ES-I3 (cell line): ENCODE results near the gene LDB2.

ENCODE experiments used
- H3K36me3 ChIP-seq: 2 replicates; pipeline ENCODE4 v1.6.1; 2013; ENCODE audit warnings: mild to moderate bottlenecking, low read length, control low read depth, moderate library complexity; ENCODE audit not compliant: insufficient read depth
- H3K4me1 ChIP-seq: 2 replicates; pipeline ENCODE4 v1.6.1; 2013; ENCODE audit warnings: mild to moderate bottlenecking, control low read depth, low read length; ENCODE audit not compliant: insufficient read depth
- H3K9ac ChIP-seq: 2 replicates; pipeline ENCODE4 v1.6.1; 2013; ENCODE audit warnings: low read depth, mild to moderate bottlenecking, low read length, moderate library complexity
- H3K9me3 ChIP-seq: 2 replicates; pipeline ENCODE4 v1.6.1; 2013; ENCODE audit warnings: mild to moderate bottlenecking, low read length, moderate library complexity; ENCODE audit not compliant: control insufficient read depth, insufficient read depth

LDB2 gene

DNA sequence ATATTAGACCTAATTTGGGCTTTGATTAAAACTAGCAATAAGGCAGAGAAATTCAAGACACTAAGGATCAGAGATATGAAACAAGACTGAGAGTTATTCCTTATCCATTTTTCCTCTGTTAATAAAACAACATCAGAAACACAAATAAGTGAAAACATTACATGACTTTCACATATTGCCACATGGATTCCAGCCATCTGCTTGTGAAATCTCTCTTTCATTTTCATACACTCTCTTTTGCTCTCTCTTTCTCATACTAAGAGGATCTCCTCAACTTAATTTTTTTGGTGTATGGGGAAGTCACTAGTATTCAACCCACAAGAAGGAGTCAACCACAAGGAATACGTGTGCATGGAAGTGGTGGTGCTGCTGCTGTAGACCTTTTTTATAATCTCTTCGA is 183.0 kb downstream of the LDB2 start:
- Histone ChIP-seq H3K4me1 (no peaks in the 10 kb centered on the region), H3K9ac (no peak overlapping the region), H3K9me3 (no peaks in the 10 kb centered on the region), H3K36me3 (no peaks in the 10 kb centered on the region)

GRCh38 chr4:16714191-16714590 is 184.3 kb downstream of the LDB2 start:
- Histone ChIP-seq H3K9me3 (no peaks in the 10 kb centered on the region), H3K9ac (no peak overlapping the region), H3K36me3 (no peaks in the 10 kb centered on the region), H3K4me1 (no peaks in the 10 kb centered on the region)

- Histone ChIP-seq H3K9me3 (no peaks in the 10 kb centered on the region), H3K9ac (no peak overlapping the region), H3K36me3 (no peaks in the 10 kb centered on the region), H3K4me1 (no peaks in the 10 kb centered on the region)
Observed at GRCh38 chr4:16713696-16714095, 184.7 kb downstream of the LDB2 start.

DNA sequence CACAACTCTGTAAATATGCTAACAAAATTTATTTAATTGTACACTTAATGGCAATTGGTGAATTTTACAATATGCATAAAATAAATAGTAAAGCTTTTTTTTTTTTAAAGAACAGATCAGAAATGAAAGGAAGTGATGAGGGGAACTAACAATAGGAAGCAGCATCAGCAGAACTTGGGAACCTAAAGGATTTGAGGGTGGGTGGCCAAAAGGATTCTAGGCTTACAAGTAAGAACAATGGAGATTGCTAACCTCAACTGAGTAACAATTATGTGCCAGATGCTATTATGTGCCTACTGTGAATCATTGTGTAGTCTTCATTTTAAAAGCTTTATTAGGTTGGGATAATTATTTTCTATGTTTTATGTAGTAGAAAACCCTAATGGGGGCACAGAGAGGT is 185.2 kb downstream of the LDB2 start:
- no peaks in the 10 kb centered on the region for H3K9me3 ChIP-seq
- H3K4me1 ChIP-seq, result no peaks in the 10 kb centered on the region
- H3K9ac ChIP-seq, result no peak overlapping the region
- no peaks in the 10 kb centered on the region for H3K36me3 ChIP-seq

DNA sequence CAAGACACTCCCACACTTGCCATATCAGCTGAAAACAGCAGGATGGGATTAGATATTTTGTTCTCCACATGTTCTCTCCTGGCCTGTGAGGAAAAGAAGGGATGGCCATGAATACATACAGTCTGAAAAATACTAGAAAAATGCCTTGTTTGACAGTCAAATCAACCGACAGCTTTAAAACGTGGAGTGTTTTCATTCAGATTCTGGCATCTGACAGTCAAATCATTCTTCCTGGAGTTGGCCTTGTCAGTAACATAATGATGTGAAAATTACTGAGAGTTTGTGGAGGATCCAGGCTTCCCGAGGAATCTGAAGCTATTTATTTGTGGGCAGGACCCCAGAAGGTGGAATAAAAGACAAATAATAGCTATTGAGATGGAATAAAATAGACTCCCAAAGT is 188.2 kb downstream of the LDB2 start:
- H3K9ac ChIP-seq, result no peak overlapping the region
- no peaks in the 10 kb centered on the region for H3K9me3 ChIP-seq
- H3K36me3 ChIP-seq, result no peaks in the 10 kb centered on the region
- peaks cover 9% of the 10 kb centered on the region; the same call in 1 of the 2 replicates for H3K4me1 ChIP-seq

- H3K36me3 ChIP-seq, result no peaks in the 10 kb centered on the region
- H3K9ac ChIP-seq, result no peak overlapping the region
- H3K4me1 ChIP-seq, result peaks cover 11% of the 10 kb centered on the region; the same call in 1 of the 2 replicates
- no peaks in the 10 kb centered on the region for H3K9me3 ChIP-seq
Observed at GRCh38 chr4:16707874-16708273, 190.6 kb downstream of the LDB2 start.

- Histone ChIP-seq H3K9me3 (no peaks in the 10 kb centered on the region), H3K36me3 (no peaks in the 10 kb centered on the region), H3K9ac (no peak overlapping the region), H3K4me1 (peaks cover 11% of the 10 kb centered on the region; the same call in 1 of the 2 replicates)
Observed at GRCh38 chr4:16706251-16706650, 192.2 kb downstream of the LDB2 start.

GRCh38 chr4:16705341-16705740 is 193.1 kb downstream of the LDB2 start:
- Histone ChIP-seq H3K9ac (no peak overlapping the region), H3K36me3 (no peaks in the 10 kb centered on the region), H3K9me3 (no peaks in the 10 kb centered on the region), H3K4me1 (peaks cover 11% of the 10 kb centered on the region; the same call in 1 of the 2 replicates)

DNA sequence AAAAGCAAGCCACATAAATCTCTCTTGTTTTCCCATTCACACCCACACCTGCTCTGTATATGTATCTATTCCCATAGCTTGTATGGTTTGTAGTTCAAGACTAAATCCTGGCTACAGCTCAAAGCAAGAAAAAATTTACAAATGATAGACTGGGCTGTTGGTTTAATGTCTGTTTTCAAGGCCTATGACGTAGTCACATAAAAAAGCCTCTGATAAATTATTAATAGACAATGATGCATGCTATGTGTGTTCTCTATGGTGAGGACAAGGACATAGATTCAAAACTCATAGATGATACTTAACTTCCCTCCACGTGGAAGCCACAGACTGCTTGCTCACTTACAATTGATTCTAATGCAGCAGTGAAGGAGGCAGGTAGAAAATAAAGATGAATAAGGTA is 194.0 kb downstream of the LDB2 start:
- Histone ChIP-seq H3K36me3 (no peaks in the 10 kb centered on the region), H3K9ac (no peak overlapping the region), H3K4me1 (peaks cover 11% of the 10 kb centered on the region; the same call in 1 of the 2 replicates), H3K9me3 (no peaks in the 10 kb centered on the region)

GRCh38 chr4:16695896-16696295 is 202.5 kb downstream of the LDB2 start:
- H3K9ac ChIP-seq, result no peak overlapping the region
- peaks cover 23% of the 10 kb centered on the region for H3K4me1 ChIP-seq
- no peaks in the 10 kb centered on the region for H3K36me3 ChIP-seq
- H3K9me3 ChIP-seq, result no peaks in the 10 kb centered on the region

GRCh38 chr4:16694884-16695276 is 203.6 kb downstream of the LDB2 start:
- Histone ChIP-seq H3K9ac (no peak overlapping the region), H3K36me3 (no peaks in the 10 kb centered on the region), H3K9me3 (no peaks in the 10 kb centered on the region), H3K4me1 (peaks cover 23% of the 10 kb centered on the region)

- Histone ChIP-seq H3K9ac (no peak overlapping the region), H3K9me3 (no peaks in the 10 kb centered on the region), H3K36me3 (no peaks in the 10 kb centered on the region), H3K4me1 (peaks cover 23% of the 10 kb centered on the region)
Observed at GRCh38 chr4:16694173-16694883, 204.1 kb downstream of the LDB2 start.

- Histone ChIP-seq H3K36me3 (no peaks in the 10 kb centered on the region), H3K4me1 (peaks cover 23% of the 10 kb centered on the region), H3K9me3 (no peaks in the 10 kb centered on the region), H3K9ac (no peak overlapping the region)
Observed at GRCh38 chr4:16693641-16694040, 204.8 kb downstream of the LDB2 start.

DNA sequence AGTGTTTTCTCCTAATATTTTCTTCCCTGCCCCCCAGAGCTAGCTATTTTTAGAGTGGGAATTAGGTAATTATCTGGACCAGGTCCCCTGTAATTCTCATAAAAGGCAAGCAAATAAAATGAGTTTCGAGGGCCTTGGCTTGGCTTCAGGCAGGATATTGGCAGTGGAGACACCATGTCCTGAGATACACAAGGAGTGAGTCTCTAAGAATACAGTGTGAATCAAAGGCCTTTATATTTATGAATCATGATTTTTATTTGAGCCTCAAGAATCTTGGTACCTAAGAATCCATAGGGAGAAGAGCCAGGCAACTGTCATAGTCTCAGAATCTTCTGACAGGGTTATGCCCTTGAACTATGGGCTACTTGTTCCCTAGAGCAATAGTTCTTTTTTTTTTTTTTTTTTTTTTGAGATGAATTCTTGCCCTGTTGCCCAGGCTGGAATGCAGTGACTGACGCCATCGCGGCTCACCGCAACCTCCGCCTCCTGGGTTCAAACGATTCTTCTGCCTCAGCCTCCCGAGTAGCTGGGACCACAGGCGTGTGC is 205.4 kb downstream of the LDB2 start:
- H3K4me1 ChIP-seq, result peaks cover 23% of the 10 kb centered on the region
- H3K9me3 ChIP-seq, result no peaks in the 10 kb centered on the region
- H3K36me3 ChIP-seq, result no peaks in the 10 kb centered on the region
- no peak overlapping the region for H3K9ac ChIP-seq

- Histone ChIP-seq H3K9ac (no peak overlapping the region), H3K4me1 (peaks cover 23% of the 10 kb centered on the region), H3K36me3 (no peaks in the 10 kb centered on the region), H3K9me3 (no peaks in the 10 kb centered on the region)
Observed at GRCh38 chr4:16692524-16692923, 205.9 kb downstream of the LDB2 start.
